Suppressor macrophage (primary cell): ENCODE results near the gene ABCC10.
"Not testable (repeated sequence)": the region's sequence is repeated elsewhere in the genome, so short reads cannot be mapped to it uniquely, and the experiment has no call there.

ENCODE experiments used
- DNase-seq, 4 experiments: peaks; one replicate each; pipeline ENCODE4 v3.0.0-alpha.2; 2020 to 2022

The ABCC10 gene

DNA sequence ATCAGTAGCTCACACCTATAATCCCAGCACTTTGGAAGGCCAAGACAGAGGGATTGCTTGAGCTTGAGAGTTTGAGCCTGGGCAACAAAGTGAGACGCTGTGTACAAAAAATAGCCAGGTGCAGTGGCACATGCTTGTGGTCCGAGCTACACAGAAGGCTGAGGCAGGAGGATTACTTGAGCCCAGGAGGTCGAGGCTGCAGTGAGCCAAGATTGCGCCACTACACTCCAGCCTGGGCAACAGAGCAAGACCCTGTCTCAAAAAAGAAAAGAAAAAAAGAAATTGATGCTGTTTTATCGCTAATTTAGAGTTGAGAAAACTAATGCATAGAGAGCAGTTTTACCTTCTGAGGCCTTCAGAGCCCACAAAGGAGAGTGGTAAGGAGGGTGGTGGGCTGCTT lies 71.0 kb downstream of the ABCC10 start:
- not testable (repeated sequence) for DNase-seq

DNA sequence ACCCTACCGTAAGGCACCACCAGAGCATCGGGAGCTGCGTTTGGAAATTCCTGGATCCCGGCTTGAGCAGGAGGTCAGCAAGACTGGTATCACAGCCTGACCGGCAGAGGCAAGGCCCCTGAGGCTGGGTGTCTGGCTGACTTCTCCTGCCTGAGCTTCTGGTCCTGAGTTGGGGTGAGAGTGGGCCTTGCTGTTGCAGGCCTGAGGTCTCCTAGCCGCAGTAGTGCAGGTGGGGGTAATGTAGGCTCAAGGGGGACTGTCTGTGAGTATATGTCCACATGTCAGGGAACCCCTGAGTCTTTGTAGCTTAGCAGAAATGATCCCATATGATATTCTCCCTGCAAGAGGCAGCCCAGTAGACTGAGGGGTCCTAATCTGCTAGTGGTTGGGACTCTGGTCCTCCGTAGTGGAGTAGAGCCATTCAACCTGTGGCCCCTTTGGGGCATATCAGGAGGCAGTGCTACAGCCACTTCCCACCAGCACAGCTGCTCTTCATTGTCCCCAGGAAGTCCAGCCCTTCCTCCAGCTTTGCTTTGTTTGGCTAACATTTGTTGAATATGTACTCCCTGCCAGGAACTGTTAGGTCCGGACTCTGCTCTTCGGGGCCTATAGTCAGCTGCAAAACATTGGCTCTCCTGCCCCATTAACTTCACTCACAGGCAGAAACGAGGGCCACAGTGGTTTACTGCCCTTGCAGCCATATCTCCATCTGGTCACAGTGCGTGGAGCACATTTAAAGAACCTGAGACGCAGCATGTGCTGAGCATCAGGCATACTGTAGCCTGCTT lies 71.9 kb downstream of the ABCC10 start:
- no peak for DNase-seq
